NCI-H2196 (cell line): ENCODE data around the gene CENPU.

Source experiments
- DNase-seq: peaks from one replicate; lab custom pipeline; 2025; ENCODE audit not compliant: unreplicated experiment; lab: John Stamatoyannopoulos, UW

The CENPU gene

DNA sequence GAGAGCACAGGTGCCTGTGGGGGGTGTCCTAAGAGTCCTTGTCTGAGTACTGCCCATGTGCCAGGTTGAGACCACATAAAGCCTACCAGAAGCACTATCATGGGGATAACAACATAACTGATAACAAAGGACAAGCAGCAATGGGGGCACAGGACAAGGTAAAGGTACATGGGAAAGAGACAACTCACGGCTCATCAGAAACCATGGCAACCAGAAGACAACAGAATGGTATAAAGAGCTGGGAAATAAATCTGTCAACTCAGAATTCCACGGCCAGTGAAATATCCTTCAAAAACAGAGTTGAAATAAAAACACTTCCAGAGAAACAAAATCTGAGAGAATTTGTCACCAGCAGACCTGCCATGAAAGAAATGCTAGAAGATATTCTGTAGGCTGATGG is 20.0 kb downstream of the CENPU start:
- no peak for DNase-seq

DNA sequence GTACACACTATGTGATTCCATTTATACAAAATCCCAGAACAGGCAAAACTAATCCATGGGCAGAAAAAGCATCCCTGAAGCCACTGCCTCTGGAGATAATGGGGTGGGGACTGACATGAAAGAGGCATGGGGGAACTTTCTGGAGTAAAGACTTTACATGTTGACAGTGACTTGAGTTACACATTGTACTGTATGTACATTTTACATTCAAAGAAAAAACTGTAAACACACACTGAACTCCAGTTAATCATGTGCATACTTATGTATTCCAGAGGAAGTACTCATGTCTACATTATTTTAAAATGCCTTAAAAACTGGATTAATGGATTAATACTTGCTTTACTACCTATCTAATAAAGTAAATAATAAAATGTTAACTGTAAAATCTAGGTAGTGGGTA is 21.6 kb downstream of the CENPU start:
- DNase-seq = no peak

DNA sequence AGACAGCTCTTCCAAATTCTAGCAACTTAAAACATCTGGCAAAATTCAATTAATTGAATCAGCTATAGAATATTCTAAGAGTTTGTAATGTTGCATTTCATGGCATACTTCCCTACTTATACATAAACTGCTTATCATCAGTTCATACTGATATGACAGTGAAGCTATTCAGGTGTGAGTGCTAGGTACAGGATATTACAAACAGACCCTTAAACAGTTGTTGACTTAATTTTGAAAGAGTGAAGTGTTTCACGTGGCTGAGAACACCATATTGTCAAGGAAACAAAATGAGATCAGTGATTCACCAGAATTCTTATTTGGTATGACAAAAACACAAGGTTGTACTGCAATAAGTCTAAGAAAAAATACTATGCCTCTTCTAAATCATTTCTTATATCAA is 27.4 kb downstream of the CENPU start:
- DNase-seq = no peak

DNA sequence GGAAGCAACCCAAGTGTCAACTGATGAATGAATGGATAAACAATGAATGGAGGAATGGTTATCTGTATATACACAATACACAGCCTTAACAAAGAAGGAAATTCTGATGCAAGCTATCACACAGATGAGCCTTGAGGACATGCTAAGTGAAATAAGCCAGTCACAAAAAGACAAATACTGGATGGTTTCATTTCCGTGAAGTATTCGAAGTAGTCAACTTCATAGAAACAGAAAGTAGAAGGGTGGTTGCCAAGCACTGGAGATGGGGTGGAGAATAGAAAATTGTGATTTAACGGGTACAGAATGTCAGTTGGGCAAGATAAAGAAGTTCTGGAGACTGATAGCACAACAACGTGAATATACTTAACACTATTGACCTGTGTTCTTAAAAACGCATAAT is 28.2 kb downstream of the CENPU start:
- DNase-seq = no peak

DNA sequence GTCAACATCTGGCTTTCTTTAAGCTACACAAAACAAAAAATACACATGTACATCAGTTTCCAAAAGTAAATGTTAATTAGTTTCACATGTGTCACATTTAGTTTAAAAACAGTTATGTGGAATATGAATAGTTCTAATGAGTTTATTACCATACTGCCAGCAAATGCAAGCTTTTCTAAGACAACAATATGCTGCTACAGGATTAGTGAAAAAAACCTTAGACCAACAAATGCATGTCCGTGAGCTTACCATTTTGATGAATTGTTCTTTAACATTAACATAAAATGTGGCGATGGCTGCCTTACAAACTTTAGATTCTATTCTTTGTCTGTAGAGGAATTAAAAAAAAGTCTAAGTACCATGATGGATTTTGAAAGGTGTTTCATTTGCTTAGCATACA is 31.8 kb downstream of the CENPU start:
- no peak for DNase-seq

DNA sequence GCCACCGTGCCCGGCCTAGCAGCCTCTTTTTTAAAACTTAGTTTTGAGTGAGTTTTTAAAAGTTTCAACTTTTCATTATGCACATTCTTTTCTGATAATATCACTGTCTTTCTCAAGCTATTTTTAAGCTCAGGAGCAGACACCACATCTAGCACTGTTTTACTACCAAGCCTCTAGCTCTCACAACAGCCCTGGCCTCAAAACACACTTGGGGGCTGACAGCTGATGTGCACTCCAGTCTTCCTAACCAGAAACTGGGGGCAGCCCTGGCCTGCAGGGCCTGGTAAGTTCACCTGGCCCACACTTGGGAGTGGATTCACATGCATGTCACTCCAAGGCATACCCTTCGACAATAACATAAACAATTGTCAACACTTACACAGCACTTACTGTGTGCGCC is 34.0 kb downstream of the CENPU start:
- DNase-seq = no peak

DNA sequence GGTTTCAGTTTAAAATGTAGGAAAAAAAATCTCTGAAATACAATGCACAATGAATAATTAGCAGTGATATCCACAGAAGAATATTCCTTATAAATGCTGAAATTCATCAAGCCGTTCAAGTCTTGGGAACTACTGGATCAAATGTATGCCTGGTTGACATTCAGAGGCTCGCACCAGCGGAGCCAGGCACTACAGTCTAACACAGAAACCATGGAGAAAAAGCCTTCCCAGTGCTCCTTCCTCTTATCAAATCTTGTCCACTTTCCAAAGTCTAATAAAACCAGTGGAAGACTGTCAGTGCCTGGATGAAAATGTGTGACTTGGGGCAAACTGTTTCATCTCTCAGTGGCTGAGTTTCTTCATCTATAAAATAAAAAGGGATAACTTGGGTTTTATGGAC is 35.9 kb downstream of the CENPU start:
- no peak for DNase-seq

DNA sequence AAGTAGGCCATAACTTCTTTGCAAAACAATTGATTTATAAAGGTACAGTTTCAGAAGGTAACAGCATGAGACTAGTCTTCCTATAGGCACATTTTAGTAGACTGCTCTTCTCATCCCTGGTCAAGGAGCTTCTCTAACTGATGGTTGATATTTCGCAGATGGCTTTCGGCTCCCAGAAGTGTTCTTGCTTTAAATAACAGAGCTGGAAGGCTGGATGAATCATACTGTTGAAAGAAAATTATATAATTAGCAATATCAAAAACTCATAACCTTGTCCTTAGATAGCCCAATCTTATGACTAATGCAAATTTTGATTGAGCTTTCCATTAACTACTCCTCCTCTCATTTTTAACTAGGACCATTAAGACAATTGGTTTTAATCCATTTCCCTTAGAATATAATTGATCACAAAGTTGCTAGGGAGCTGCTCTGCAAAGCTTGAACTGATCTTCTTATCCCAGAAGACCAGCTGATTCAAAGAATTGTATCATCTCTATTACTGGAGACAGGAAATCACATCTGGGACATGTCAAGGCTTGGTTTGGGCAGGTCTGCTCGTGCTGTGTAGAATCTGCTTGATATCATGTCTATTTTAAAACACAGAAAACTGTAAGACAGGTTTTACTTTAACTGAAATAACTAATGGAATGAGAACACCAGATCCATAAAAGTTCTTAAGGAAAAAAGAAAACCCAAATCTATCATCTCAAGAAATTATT is 38.6 kb downstream of the CENPU start:
- no peak for DNase-seq

DNA sequence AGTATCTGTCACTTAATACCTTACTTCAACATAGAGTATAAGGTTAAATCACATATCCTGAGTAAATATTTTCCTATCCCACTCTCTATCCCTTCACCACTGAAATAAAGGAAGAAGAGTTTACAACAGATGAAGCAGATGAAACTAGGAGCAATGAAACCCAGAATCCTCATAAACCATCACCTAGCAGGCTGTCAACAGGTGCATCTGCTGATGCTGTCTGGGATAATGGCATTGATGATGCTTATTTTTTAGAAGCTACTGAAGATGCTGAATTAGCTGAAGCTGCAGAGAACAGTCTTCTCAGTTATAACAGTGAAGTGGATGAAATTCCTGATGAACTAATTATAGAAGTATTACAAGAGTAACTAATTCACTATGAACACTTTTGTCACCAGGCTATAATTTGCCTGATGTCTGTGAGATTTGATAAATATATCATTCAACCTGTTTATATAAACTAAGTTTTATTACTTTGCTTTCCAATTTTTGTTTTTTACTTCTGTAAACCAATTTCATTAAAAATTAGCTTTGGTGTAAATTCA is 39.4 kb downstream of the CENPU start:
- no peak for DNase-seq

DNA sequence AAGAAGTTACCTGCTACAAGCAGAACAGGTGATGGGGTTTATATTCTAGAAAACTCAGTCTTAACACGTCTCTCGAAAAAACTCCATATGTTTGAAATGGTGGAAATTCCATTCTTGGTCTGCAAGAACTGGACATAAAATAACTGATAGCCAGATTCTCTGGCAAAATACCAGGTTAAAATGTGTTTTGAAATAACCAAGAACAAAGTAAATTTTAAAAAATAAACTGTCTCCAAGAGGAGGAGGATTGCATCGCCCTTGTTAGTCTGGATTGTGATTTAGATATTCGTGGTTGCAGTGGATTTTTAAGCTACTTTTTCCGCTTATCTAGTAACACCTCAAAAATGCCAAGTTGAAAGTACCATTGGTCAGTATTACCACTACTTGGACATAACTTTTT is 40.8 kb downstream of the CENPU start:
- no peak for DNase-seq

DNA sequence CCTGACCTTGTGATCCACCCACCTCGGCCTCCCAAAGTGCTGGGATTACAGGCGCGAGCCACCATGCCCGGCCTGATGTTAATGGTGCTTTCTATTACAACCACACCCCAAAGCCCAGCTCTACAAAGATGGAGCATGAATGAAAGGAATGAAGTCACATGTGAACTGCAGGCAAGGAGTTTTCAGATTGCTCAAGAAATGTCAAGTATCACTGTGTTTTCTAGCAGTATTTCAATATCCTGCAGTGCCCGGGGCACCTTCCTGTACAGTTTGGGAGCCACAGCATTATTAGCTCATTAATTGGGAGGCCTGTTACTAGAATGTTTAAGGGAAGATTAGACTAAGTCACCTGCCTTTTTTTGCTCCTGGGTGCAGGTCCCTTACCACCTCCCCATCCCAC is 44.2 kb downstream of the CENPU start:
- DNase-seq = no peak

DNA sequence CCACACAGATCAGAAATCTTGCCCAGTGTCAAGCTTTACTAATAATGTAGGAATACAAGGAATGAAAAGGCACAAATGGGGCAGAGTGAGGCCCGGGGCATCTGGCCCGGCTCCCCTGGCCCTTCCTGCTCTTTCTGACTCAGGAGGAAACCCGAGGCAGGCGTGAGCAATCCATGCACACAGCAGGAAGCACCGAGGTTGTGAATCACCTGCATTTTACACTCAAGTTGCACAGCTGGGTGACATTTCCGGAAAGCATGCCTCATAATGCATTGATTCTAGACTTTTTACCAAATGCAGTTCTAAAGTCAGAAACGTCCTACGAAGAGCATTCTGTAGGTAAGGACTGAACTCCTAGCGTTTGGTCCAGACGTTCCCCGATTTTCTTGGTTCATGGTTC is 45.4 kb downstream of the CENPU start:
- DNase-seq = peak; percentile 0

DNA sequence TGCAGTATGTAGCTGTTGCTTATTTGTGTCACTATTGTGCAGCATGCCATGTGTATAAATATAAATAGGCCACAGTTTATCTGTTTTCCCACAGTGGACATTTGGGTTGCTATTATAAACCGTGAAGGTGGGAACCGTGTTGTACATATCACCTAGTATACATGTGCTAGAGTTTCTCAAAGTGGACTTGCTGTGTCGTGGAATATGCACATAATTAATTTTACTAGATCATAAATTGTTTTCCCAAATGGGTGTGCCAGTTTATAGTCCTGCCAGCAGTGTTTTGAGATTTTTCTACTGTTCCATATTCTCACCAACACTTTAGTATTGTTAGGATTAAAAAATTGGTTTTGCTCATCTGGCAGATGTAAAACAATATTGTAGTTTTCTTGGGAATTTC is 45.9 kb downstream of the CENPU start:
- DNase-seq = no peak

DNA sequence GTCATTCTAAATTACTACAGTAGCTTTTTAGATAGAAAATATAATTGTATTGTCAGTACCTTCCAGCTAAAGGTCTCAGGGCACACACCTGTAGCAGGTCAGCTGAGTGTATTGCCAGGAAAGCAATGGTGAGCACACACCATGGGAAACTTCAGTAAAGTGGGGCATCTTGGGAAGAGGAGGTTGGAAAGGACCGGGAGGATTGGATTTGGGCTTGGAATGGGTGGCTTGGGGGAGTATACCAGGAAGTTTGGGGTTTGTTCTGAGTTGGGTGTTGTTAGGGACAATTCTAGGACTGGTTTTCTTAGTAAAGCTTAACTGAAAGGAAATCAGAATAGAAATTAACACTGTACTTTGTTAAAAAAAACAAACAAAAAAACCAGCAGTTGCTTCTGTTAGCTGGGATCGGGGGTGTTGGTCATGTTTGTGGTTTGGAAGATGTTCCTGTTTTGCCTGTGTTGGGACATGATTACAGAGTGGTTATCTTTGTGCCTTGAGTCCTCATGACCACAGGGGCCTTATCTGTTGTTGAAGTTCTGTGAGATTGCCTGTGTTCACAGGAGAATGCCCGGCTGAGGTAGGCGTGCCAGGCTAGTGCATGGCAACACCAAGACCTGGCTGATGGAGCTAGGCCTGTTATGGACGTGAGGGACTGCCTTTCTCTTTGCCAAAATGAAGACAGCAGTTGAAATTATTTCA is 49.3 kb downstream of the CENPU start:
- no peak for DNase-seq

DNA sequence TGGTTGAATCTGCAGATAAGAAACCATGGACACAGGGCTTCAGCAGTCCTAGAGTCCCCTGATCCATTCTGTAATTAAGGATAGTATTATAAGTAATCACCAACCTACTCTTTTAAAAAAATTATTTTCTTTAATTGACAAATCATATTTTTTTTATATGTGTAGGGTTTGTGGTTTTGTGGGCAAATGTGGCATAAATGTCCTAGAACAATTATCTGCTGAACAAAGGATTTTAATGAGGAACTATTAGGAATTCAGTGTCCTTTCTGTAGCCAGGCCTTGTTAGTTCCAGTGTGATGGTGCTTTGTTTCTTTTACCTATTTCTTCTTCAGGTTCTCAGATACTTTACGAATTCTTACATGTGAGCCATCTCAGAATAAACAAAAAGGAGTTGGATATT is 52.0 kb downstream of the CENPU start:
- DNase-seq = no peak

DNA sequence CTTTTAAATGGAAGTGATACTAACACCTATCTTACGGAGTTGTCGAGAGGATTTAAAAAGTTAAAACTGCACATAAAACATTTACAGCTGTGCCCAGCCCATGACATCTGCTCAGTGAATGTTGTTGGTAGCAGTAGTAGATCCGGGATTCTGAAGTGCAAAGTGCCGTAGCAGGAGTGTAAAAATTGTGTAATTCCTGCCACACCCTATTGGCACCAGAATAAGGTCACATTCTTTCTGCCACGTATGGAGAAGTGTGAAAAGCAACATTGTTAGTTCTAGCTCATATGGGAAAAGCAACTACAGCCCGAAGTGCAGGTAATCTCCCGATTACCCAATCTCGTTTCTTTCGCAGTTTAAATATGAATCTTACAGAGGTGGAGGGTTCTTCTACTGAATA is 53.2 kb downstream of the CENPU start:
- DNase-seq = no peak

DNA sequence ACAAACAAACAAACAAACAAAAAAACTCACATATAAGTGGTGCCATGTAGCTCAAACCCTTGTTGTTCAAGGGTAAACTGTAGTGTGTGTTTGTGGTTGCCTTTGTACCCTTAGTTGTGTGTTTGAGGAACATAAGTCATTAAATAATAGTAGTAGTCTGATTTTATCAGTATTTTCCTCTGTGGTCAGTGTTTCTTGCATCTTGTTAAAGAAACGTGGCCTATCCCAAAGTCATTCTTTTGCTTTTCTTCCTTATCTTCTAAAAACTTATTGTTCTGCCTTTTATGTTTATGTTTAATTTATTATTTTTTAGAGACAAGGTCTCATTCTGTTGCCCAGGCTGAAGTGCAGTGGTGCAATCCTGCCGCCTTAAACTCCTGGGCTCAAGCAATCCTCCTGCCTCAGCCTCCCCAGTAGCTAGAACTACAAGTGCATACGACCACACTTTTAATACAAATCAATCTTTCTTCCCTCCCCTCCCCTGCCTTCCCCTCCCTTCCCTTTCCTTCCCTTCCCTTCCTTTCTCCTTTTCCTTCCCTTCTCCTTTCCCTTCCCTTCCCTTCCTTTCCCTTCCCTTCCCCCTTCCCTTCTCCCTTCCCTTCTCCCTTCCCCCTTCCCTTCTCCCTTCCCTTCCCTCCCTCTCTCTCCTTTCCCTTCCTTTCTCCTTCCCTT is 57.9 kb downstream of the CENPU start:
- DNase-seq = no peak

DNA sequence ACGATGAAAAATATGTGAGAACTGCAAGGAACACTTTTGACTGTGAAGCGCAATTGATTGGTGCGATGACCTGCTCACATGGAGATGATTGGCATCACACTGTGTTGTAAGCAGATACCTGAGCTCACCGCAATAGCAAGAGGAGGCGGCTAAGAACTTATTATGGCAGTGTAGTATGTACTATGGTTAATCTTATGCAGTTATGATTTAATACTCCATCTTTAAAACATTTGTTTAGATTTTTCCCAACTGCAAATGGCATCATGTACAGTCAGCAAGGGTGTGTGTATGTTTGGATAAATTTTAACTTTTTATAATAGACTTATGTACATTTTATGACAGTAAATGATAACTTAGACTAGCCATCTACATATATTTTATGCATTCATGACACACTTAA is 58.9 kb downstream of the CENPU start:
- DNase-seq = no peak

DNA sequence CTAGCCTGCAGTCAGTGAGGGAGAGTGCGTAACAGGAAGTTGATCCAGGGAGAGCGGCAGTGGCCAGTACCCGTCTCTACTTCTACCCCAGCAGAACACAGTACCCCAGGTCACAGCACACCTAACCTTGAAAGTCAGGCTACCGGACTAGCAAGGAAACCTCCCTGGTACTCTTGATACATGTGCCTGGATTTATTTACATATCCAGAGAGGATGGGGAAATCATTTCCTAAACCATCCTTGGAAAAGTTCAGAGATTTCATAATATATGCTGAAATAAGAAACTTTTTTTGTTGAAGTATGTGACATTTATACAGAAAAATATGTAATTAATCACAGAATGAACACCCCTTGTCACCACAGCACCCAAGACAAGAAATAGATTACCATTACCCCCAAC is 59.9 kb downstream of the CENPU start:
- DNase-seq = no peak

DNA sequence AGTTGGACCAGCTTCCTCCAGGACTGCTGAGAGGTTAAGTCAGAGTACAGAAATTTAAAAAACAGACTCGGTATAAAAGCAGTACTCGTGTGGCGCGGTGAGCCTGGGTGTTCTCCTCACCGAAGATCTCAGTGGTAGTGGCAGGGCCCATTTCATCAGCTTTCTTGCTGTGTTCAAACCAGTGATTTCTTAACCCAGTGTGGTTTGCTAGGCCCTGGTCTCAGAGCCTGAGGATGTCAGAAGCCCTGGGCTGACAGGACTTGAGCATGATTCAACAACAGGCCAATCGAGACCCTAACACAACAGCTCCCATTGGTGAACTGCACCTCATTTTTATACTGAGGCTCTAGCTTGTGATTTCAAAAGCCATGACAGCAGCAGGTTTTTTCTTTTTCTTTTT is 61.2 kb downstream of the CENPU start:
- no peak for DNase-seq

DNA sequence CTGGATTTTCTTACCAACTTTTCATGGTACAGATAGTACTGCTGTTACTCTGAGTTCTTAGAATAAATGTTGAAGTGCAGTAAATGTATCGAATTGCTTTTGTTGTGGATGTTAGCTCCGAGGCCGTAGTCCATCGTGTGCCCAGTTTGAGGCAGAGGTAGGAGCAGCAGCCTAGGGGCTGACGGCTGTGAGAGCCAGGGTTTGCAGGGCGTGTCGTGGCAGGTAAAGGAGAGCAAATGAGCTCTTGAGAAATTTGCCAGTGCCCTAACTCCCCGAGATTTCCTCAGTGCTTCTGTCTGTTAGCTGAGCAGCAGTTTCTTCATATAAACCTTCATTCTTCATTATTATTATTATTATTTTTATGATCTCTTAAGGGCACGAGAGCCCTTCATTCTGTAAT is 62.8 kb downstream of the CENPU start:
- DNase-seq = no peak

DNA sequence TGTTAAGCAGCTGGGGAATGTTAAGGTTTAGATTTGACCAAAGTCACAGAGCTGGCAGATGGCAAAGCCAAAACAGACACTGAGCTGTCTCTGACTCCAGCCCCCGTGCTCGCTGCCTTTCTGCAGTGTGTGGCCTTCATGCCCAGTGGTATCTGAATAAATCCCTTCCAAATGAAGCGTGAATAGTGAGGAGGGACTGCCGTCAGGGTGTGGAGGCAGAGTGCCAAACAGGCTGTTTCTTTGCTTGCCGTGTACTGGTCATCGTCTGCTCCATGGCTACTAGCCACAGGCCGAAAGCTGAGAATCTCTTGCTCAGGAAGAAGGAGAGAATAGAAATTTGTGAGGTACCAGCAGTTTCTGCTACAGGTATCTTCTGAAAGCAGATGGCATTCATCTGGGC is 64.6 kb downstream of the CENPU start:
- DNase-seq = no peak
